Measurements from ENCODE around the gene C1orf105.

- TF ChIP-seq CTCF (IDR thresholded peaks at IDR 0.05) (no peak), EZH2phosphoT487 (IDR thresholded peaks at IDR 0.05) (no peak), EZH2 (IDR thresholded peaks at IDR 0.05) (no peak)
These were observed 67.9 kb downstream of the C1orf105 start for GRCh38 chr1:172488393-172488792.

Measured in neural progenitor cell (in vitro differentiated cells).